KMS-11 (cell line): Measurements from ENCODE around the gene INPP4A.

Experiments
- H2AFZ ChIP-seq: fragments of 200-600 bp; sonication (generic); 2 replicates; pipeline ENCODE4 v1.6.1; 2016; ENCODE audit warnings: antibody characterized with exemption, mixed run types, low read depth
- H3K27ac ChIP-seq: fragments of 200-600 bp; sonication (generic); 2 replicates; pipeline ENCODE4 v1.6.1; 2016; ENCODE audit warnings: mild to moderate bottlenecking, mixed run types
- H3K27me3 ChIP-seq: fragments of 200-600 bp; sonication (generic); 2 replicates; pipeline ENCODE4 v1.6.1; 2017; ENCODE audit warnings: mild to moderate bottlenecking, low read depth, mixed run types, moderate library complexity; ENCODE audit not compliant: insufficient read depth
- H3K36me3 ChIP-seq: fragments of 200-600 bp; sonication (generic); 2 replicates; pipeline ENCODE4 v1.6.1; 2017; ENCODE audit warnings: mild to moderate bottlenecking, mixed run types; ENCODE audit not compliant: insufficient read depth
- H3K4me1 ChIP-seq: fragments of 200-600 bp; sonication (generic); 2 replicates; pipeline ENCODE4 v1.6.1; 2016; ENCODE audit warnings: mild to moderate bottlenecking, low read depth, mixed run types; ENCODE audit not compliant: poor library complexity, severe bottlenecking
- H3K4me2 ChIP-seq: fragments of 200-600 bp; sonication (generic); 2 replicates; pipeline ENCODE4 v1.7.0; 2016; ENCODE audit warnings: mild to moderate bottlenecking, mixed run types
- H3K4me3 ChIP-seq: fragments of 200-600 bp; sonication (generic); IDR thresholded peaks from 2 replicates; pipeline ENCODE4 v1.6.1; 2017; ENCODE audit warnings: low read depth, low read length, mixed read lengths; ENCODE audit not compliant: insufficient read depth
- H3K79me2 ChIP-seq: fragments of 200-600 bp; sonication (generic); 2 replicates; pipeline ENCODE4 v1.6.1; 2016; ENCODE audit warnings: low read depth, mixed run types; ENCODE audit not compliant: insufficient read depth
- H3K9ac ChIP-seq: fragments of 200-600 bp; sonication (generic); 2 replicates; pipeline ENCODE4 v1.6.1; 2016; ENCODE audit warnings: mild to moderate bottlenecking, mixed run types
- H4K20me1 ChIP-seq: fragments of 200-600 bp; sonication (generic); 2 replicates; pipeline ENCODE4 v1.6.1; 2016; ENCODE audit warnings: mild to moderate bottlenecking, mixed run types; ENCODE audit not compliant: insufficient read depth
- TF ChIP-seq, protein P1 (sequence below): fragments of 200-600 bp; sonication (generic); conservative IDR thresholded peaks from 2 replicates; pipeline ENCODE4 v1.6.1; 2017; ENCODE audit warnings: low read depth, mild to moderate bottlenecking, antibody characterized with exemption, low read length, moderate library complexity, mixed read lengths

The INPP4A gene

DNA sequence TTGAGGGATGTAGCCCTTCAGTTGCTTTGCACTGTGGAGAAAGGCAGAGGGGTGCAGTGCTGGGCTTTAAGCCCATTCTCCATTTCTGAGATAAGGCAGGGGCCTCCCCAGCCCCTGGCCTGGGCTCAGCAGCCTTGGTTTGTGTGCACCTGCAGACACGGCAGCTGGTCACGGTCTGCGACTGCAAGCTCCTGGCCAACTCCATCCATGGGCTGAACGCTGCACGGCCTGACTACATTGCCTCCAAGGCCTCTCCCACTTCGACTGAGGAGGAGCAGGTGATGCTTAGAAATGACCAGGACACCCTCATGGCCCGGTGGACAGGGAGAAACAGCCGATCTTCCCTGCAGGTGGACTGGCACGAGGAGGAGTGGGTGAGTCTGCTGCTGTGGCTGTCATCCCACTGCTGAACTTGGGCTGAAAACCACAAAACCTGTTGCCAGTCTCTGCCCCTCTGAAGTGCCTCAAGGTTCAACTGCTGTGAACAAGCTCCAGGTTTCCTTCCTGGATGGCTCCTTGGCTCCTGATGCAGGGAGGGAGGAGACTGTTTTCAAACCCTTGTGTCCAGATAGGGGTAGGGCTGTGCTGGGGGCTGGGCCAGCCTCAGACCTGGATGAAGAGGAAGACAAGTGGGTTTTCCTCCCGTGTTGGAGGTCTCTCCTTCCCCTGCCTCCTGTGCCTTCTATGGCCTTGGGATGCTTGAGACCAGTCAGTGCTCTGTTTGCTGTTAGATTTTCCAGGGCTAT is 109.6 kb downstream of the INPP4A start:
- H3K4me3 ChIP-seq = no peak overlapping the region
- no peaks in the 10 kb centered on the region for H3K27me3 ChIP-seq
- H4K20me1 ChIP-seq = no peaks in the 10 kb centered on the region
- peaks cover 22% of the 10 kb centered on the region for H3K4me1 ChIP-seq
- no peaks in the 10 kb centered on the region for H3K79me2 ChIP-seq
- H3K4me2 ChIP-seq = no peak overlapping the region
- no peak overlapping the region for H2AFZ ChIP-seq
- TF ChIP-seq, protein P1, sequence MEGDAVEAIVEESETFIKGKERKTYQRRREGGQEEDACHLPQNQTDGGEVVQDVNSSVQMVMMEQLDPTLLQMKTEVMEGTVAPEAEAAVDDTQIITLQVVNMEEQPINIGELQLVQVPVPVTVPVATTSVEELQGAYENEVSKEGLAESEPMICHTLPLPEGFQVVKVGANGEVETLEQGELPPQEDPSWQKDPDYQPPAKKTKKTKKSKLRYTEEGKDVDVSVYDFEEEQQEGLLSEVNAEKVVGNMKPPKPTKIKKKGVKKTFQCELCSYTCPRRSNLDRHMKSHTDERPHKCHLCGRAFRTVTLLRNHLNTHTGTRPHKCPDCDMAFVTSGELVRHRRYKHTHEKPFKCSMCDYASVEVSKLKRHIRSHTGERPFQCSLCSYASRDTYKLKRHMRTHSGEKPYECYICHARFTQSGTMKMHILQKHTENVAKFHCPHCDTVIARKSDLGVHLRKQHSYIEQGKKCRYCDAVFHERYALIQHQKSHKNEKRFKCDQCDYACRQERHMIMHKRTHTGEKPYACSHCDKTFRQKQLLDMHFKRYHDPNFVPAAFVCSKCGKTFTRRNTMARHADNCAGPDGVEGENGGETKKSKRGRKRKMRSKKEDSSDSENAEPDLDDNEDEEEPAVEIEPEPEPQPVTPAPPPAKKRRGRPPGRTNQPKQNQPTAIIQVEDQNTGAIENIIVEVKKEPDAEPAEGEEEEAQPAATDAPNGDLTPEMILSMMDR = no peak
- H3K36me3 ChIP-seq = peaks cover 6% of the 10 kb centered on the region; the same call in 1 of the 2 replicates
- H3K9ac ChIP-seq = no peak overlapping the region
- H3K27ac ChIP-seq = no peak overlapping the region

DNA sequence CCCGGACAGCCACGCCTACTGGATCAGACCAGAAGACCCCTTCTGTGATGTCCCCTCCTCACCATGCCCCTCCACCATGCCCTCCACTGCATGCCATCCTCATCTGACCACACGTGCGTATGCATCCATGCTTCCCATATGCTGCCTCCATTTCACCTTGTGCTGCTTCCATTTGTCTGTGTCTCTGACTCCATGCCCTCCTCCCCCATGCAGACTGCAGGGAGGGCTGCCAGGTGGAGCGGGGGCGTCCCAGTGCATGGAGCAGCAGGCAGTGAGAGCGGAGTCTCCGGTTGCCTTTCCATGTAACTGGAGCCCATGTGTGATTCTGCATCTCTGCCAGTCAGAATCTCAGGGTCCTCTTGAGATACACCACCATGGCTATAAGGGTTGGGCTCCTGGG is 111.0 kb downstream of the INPP4A start:
- Histone ChIP-seq H2AFZ (no peak overlapping the region), H3K79me2 (no peaks in the 10 kb centered on the region), H3K27ac (no peak overlapping the region), H4K20me1 (no peaks in the 10 kb centered on the region), H3K4me1 (peaks cover 16% of the 10 kb centered on the region), H3K36me3 (peaks cover 9% of the 10 kb centered on the region; the same call in 1 of the 2 replicates), H3K4me3 (no peak overlapping the region), H3K27me3 (no peaks in the 10 kb centered on the region), H3K4me2 (no peak overlapping the region), H3K9ac (no peak overlapping the region)
- TF ChIP-seq, protein P1 = no peak

DNA sequence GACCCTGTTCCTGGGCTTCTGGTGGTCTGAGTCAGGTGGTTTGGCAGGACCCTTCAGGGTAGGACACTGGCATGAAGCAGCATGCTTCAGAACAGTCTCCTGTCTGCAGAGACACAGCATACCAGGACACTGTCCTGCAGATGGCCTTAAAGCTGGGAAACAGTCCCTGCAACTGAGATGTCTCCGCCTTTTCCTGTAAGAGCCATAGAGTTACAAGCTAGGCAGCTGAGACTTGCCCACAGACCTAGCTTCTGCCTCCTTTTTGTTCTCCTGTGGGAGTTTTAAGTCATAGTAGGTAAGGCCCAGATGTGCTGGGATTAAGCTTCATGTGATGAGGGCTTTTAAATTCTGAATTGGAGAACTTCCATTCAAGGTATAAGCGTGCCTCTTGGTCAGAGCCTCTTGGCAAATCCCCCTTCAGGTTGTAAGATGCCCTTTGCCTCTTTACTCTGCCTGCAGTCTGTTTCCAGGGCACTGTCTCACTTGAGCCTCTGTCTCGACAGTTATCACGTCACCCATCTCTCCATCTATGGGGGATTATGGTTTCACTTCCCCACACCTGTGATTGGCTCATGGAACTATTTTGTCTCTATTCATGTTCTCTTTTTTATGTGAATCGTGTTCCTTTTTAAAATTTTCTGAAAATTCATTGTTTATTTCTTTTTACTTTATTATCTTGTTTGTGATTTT is 111.8 kb downstream of the INPP4A start:
- TF ChIP-seq, protein P1 = no peak
- Histone ChIP-seq H3K9ac (no peak overlapping the region), H3K27me3 (no peaks in the 10 kb centered on the region), H3K4me2 (no peak overlapping the region), H3K79me2 (no peaks in the 10 kb centered on the region), H2AFZ (no peak overlapping the region), H3K36me3 (peaks cover 9% of the 10 kb centered on the region; the same call in 1 of the 2 replicates), H4K20me1 (no peaks in the 10 kb centered on the region), H3K4me3 (no peak overlapping the region), H3K4me1 (peaks cover 16% of the 10 kb centered on the region), H3K27ac (no peak overlapping the region)

- no peak overlapping the region for H2AFZ ChIP-seq
- no peak overlapping the region for H3K27ac ChIP-seq
- no peaks in the 10 kb centered on the region for H4K20me1 ChIP-seq
- no peak overlapping the region for H3K4me3 ChIP-seq
- H3K4me2 ChIP-seq = no peak overlapping the region
- TF ChIP-seq, protein P1 = no peak
- H3K9ac ChIP-seq = no peak overlapping the region
- peaks cover 9% of the 10 kb centered on the region; the same call in 1 of the 2 replicates for H3K36me3 ChIP-seq
- no peaks in the 10 kb centered on the region for H3K27me3 ChIP-seq
- no peaks in the 10 kb centered on the region for H3K79me2 ChIP-seq
- H3K4me1 ChIP-seq = no peaks in the 10 kb centered on the region
These were observed 114.3 kb downstream of the INPP4A start for GRCh38 chr2:98558852-98559530.
